ENCODE results near the gene SEC63.
"Not testable (repeated sequence)": the region's sequence is repeated elsewhere in the genome, so short reads cannot be mapped to it uniquely, and the experiment has no call there.

Gene SEC63

GRCh38 chr6:107862383-107862782, 95.6 kb downstream of the SEC63 start:
- no peak overlapping the region for H3K4me3 ChIP-seq (ENCODE audit: low read depth, low read length)
- in situ Hi-C loops (cut with HindIII; ENCODE audit: low sequenced_read_pairs) = no loop called here
- TF ChIP-seq, protein P1, sequence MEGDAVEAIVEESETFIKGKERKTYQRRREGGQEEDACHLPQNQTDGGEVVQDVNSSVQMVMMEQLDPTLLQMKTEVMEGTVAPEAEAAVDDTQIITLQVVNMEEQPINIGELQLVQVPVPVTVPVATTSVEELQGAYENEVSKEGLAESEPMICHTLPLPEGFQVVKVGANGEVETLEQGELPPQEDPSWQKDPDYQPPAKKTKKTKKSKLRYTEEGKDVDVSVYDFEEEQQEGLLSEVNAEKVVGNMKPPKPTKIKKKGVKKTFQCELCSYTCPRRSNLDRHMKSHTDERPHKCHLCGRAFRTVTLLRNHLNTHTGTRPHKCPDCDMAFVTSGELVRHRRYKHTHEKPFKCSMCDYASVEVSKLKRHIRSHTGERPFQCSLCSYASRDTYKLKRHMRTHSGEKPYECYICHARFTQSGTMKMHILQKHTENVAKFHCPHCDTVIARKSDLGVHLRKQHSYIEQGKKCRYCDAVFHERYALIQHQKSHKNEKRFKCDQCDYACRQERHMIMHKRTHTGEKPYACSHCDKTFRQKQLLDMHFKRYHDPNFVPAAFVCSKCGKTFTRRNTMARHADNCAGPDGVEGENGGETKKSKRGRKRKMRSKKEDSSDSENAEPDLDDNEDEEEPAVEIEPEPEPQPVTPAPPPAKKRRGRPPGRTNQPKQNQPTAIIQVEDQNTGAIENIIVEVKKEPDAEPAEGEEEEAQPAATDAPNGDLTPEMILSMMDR (IDR thresholded peaks at IDR 0.05; ENCODE audit: low read depth, low read length) = no peak
- no peak for DNase-seq (ENCODE audit: low read depth, low spot score)

GRCh38 chr6:107860963-107861362, 97.0 kb downstream of the SEC63 start:
- DNase-seq (ENCODE audit: low read depth, low spot score); H3K4me3 ChIP-seq (ENCODE audit: low read depth, low read length): not testable (repeated sequence)

GRCh38 chr6:107860144-107860543, 97.9 kb downstream of the SEC63 start:
- H3K4me3 ChIP-seq (ENCODE audit: low read depth, low read length); DNase-seq (ENCODE audit: low read depth, low spot score); in situ Hi-C loops (cut with HindIII; ENCODE audit: low sequenced_read_pairs): not testable (repeated sequence)

More at GRCh38 chr6:107860963-107861362, 97.0 kb downstream of the SEC63 start:
- in situ Hi-C loops (cut with HindIII; ENCODE audit: low sequenced_read_pairs) = not testable (repeated sequence)

DNA sequence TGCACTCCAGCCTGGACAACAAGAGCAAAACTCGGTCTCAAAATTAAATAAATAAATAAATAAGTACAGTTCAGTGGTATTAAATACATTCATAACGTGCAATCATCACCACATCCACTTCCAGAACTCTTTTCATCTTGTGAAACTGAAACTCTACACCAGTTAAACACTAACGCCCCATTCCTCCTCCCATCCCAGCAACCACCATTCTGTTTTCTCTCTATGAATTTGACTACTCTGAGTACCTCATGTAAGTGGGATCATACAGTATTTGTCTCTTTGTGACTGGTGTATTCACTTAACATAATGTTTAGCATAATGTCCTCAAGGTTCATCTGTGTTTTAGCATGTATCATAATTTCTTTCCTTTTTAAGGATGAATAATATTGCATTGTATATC, 104.8 kb downstream of the SEC63 start:
- no peak overlapping the region for H3K4me3 ChIP-seq (ENCODE audit: low read depth, low read length)
- DNase-seq (ENCODE audit: low read depth, low spot score) = no peak
- TF ChIP-seq, protein P1 (IDR thresholded peaks at IDR 0.05; ENCODE audit: low read depth, low read length) = no peak
- in situ Hi-C loops (cut with HindIII; ENCODE audit: low sequenced_read_pairs) = no loop called here

GRCh38 chr6:107849325-107849724, 108.7 kb downstream of the SEC63 start:
- no peak overlapping the region for H3K4me3 ChIP-seq (ENCODE audit: low read depth, low read length)
- TF ChIP-seq, protein P1 (IDR thresholded peaks at IDR 0.05; ENCODE audit: low read depth, low read length) = no peak
- no peak for DNase-seq (ENCODE audit: low read depth, low spot score)
- in situ Hi-C loops (cut with HindIII; ENCODE audit: low sequenced_read_pairs) = no loop called here

GRCh38 chr6:107847844-107848802, 109.9 kb downstream of the SEC63 start:
- peak overlapping the region; percentile 49 for H3K4me3 ChIP-seq (ENCODE audit: low read depth, low read length)
- peak; percentile 80 for DNase-seq (ENCODE audit: low read depth, low spot score)
- TF ChIP-seq, protein P1 (IDR thresholded peaks at IDR 0.05; ENCODE audit: low read depth, low read length) = peak; percentile 92
- in situ Hi-C loops (cut with HindIII; ENCODE audit: low sequenced_read_pairs) = no loop called here

GRCh38 chr6:107846262-107846795, 111.7 kb downstream of the SEC63 start:
- no peak overlapping the region for H3K4me3 ChIP-seq (ENCODE audit: low read depth, low read length)
- in situ Hi-C loops (cut with HindIII; ENCODE audit: low sequenced_read_pairs) = no loop called here
- TF ChIP-seq, protein P1 (IDR thresholded peaks at IDR 0.05; ENCODE audit: low read depth, low read length) = no peak
- no peak for DNase-seq (ENCODE audit: low read depth, low spot score)

All from astrocyte of the spinal cord (primary cell).